HG03095 (cell line): ENCODE results near the gene TAF4.

Source experiments
- ATAC-seq: cut with Tn5 transposase; IDR thresholded peaks from one replicate; pipeline ENCODE4 v1.9.1; 2021; ENCODE audit warnings: moderate library complexity; ENCODE audit not compliant: unreplicated experiment

The TAF4 gene

GRCh38 chr20:62022575-62023139 lies 43.0 kb downstream of the TAF4 start:
- no peak for ATAC-seq

- no peak for ATAC-seq
Observed at GRCh38 chr20:62021793-62022385, 43.8 kb downstream of the TAF4 start.

DNA sequence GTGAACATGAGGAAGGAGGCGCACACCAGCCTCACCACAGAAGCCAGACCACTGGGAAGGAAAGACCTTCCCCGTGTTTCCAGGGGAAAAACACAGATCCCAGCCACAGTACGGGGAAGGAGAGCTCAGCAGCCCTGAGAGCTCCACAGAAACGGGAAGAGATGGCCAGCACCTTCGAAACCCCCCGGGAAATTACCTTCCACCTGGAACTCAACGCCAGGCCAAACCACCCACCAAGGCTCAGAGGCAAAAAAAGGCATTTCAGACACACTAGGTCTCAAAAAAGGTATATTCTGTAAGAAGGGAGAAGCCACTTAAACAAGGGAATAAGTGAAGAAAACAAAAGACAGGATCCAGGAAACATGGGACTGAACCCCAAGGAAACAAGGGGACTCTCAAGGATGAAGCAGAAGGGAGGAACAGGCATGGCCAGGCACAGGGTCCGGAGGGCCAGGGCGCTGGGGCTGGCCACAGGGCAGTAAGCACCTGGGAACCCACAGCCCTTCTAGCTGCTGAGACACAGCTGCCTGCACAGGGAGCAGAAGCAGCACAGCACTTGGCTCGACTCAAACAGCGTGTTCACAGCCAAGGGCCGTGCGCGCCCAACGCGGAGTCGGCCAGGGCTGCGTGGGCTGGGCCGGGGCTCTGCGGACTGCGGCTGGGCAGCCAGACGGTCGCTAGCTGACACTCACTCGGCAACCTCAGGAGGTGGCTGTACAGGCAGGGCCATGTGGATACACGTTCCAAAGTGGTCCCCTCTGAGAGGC lies 44.6 kb downstream of the TAF4 start:
- ATAC-seq = no peak

GRCh38 chr20:62019881-62020492 lies 45.7 kb downstream of the TAF4 start:
- ATAC-seq = no peak

DNA sequence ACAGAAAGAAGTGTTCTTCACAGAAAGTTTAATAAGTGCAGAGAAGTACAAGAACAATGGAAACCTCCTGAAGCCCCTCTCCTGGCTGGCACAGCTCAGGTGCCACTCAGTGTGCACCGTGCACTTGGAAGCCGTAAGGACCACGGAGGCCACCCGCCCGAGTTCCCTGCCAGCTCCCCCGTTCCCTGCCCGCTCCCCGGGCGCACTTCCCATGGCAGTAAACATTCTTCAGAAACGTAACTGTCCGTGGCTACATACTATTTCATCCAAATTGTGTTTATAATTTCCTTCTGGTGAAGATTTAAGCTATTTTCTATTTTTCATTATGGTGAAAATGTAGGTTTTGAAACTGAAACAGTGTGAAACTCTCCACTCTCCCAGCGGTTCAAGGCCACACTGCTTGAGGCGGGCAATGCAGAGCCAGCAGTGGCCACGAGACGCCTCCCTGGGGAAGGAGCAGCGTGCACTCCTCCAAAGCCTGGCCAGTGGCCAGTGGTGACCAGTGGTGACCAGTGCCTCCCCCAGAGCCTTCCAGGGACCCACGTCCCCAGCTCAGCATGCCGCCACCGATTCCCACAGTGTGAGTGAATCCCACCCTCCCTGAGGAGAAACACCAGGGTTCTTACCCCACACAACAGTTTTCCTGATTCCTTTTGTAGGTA lies 46.4 kb downstream of the TAF4 start:
- ATAC-seq = no peak

DNA sequence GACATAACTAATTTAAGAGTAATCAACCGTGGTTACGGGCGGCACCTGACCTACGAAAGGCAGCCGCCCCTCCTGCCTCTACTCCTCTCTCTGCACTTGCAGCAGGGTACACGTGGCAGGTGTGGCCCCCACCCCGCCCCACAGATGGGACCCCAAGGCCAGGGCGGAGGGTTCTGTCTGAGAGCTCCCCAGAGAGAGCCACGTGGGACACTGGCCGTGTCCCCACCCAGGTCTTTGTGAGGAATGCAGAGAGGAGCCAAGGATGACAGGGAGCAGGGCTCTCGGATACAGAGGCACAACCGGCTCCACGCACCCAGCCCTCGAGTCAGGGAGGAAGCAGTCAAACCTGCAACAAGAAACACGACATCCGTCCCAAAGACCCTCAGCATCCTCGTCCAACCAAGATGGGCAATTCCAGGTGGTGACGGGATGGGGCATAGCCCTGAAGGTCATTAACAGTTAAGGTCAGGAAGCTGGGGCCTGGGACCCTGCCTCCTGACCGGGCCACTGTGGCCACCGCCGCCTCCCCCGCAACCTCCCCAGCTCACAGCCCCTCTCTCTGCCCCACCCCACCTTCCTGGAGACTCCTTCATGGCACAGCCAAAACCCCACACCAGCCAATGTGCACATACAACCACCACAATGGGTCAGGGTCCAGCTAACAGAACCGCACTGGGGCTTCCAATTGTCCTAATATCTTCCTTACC lies 47.1 kb downstream of the TAF4 start:
- ATAC-seq = no peak

- ATAC-seq = no peak
Observed at GRCh38 chr20:62015540-62016288, 50.0 kb downstream of the TAF4 start.

- no peak for ATAC-seq
Observed at GRCh38 chr20:62014889-62015537, 50.7 kb downstream of the TAF4 start.

DNA sequence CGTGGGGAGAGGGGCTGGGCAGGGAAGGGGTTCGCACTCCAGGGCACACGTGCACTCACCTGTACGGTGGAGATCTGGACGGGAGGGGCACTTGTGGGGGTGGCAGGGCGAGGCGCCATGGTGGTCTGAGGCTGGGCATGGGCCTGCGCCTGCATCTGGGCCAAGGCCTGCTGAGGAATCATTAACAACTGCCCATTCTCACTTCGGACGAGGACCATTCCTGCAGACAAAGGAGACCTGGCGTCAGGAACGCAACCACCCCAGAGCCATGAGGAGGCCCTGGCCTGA lies 51.2 kb downstream of the TAF4 start:
- ATAC-seq = no peak

GRCh38 chr20:62012631-62013030 lies 53.0 kb downstream of the TAF4 start:
- ATAC-seq = no peak

GRCh38 chr20:62011938-62012534 lies 53.6 kb downstream of the TAF4 start:
- no peak for ATAC-seq

GRCh38 chr20:62011403-62011790 lies 54.3 kb downstream of the TAF4 start:
- ATAC-seq = no peak

- no peak for ATAC-seq
Observed at GRCh38 chr20:62010551-62011402, 54.9 kb downstream of the TAF4 start.

DNA sequence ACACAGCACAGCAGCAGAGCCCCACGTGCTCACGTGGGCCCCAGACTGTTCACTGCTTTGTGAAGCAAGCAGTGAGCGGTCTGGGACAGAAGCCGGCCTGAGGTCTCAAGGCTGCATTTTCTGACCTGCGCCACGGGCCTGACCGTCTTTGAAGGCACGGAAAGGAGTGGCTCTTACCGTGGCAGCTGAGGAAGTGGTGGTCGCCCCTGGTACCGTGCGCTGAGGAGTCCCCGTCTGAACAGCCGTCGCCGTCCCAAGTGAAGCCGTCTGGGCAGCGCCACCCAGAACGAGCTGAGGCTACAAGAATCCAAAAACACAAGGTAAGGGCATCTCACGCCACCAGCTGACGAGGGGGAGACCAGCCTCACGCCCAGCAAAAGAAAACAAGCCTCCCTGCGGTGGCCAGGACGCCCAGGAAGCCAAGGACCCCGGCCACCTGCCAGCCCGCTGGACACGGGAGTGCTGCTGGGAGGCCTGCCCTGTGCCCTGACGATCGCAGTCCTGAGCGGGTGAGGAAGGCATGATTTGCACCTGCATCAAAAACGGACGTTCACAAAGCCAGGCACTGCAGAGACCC lies 55.7 kb downstream of the TAF4 start:
- no peak for ATAC-seq

- no peak for ATAC-seq
Observed at GRCh38 chr20:62009322-62009721, 56.4 kb downstream of the TAF4 start.

DNA sequence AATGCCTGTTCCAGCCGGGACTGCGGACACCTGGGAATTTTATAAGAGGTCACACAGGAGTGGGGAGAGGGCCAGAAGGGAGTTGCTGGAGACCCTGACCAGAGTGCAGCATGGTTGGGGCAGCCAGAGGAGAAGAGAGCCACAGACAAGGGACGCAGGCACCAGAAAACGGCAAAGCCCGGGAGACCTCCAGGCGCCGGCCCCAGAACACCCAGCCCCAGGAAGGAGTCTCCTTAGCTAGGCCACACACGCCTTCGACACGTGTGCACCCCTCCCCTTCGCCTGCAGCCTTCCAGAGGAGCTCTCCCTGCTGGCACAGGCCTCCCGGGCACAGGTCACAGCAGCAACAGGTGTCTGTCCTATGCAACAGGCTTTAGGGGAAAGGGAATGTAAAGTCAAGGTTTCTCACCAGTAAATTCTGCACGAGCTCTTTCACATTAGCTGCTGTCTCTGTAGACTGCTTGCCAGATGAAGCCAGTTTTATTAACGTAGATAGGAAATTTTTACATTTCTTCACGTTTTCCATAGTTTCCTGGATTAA lies 57.0 kb downstream of the TAF4 start:
- ATAC-seq = no peak

- ATAC-seq = no peak
Observed at GRCh38 chr20:62007127-62007647, 58.5 kb downstream of the TAF4 start.

GRCh38 chr20:62006482-62006881 lies 59.2 kb downstream of the TAF4 start:
- ATAC-seq = no peak
